Fibroblast of lung (primary cell): ENCODE measurements around the gene DUSP23.

Source experiments
- EZH2 ChIP-seq: IDR thresholded peaks from 2 replicates; pipeline ENCODE4 v1.5.1; 2012; ENCODE audit warnings: low read length, control low read depth, mild to moderate bottlenecking; ENCODE audit errors: missing control alignments
- TF ChIP-seq, protein P1 (sequence below), 2 donors: IDR thresholded peaks in 1 of 2; conservative IDR thresholded peaks in 1 of 2; 1 replicate in 1 of 2; 2 replicates in 1 of 2; pipeline ENCODE4 v1.5.1; 2011 to 2012; ENCODE audit warnings: low read length in 2 of 2, control low read depth in 1 of 2, inconsistent platforms in 1 of 2, low read depth in 1 of 2, mild to moderate bottlenecking in 1 of 2

DNA sequence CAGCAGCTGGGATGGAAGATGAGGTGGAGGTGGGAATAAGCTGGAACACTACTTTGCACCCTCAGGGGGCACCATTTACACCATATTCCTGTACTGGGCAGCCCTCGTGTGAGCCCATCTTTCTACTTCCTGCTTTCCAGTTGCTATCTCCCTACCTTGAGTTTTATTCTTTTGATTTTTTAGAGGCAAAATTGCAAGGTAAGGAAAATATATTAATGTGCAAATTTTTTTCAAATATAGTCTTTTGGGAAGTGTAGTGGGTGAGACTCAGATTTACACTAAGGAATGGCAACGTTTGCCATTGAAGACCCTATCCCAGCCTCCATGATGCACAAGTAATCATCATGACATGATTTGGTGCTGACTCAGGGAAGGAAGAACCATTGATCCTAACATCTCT lies 31.1 kb upstream of the DUSP23 start:
- TF ChIP-seq, protein P1, sequence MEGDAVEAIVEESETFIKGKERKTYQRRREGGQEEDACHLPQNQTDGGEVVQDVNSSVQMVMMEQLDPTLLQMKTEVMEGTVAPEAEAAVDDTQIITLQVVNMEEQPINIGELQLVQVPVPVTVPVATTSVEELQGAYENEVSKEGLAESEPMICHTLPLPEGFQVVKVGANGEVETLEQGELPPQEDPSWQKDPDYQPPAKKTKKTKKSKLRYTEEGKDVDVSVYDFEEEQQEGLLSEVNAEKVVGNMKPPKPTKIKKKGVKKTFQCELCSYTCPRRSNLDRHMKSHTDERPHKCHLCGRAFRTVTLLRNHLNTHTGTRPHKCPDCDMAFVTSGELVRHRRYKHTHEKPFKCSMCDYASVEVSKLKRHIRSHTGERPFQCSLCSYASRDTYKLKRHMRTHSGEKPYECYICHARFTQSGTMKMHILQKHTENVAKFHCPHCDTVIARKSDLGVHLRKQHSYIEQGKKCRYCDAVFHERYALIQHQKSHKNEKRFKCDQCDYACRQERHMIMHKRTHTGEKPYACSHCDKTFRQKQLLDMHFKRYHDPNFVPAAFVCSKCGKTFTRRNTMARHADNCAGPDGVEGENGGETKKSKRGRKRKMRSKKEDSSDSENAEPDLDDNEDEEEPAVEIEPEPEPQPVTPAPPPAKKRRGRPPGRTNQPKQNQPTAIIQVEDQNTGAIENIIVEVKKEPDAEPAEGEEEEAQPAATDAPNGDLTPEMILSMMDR (conservative IDR thresholded peaks at IDR 0.05 in 1 of 2, IDR thresholded peaks at IDR 0.05 in 1 of 2; ENCODE audit: low read depth in 1 of 2, low read length in 2 of 2) = no peak
- no peak for TF ChIP-seq EZH2
